GM20431 (cell line): ENCODE measurements around the gene GABARAPL2.

Source experiments
- in situ Hi-C: fragments of 300-500 bp; cut with MseI, MboI; formaldehyde crosslinking; loops from one replicate; pipeline ENCODE4 v1.15.0; 2020; ENCODE audit warnings: low sequenced_read_pairs; ENCODE audit not compliant: unreplicated experiment

The GABARAPL2 gene

DNA sequence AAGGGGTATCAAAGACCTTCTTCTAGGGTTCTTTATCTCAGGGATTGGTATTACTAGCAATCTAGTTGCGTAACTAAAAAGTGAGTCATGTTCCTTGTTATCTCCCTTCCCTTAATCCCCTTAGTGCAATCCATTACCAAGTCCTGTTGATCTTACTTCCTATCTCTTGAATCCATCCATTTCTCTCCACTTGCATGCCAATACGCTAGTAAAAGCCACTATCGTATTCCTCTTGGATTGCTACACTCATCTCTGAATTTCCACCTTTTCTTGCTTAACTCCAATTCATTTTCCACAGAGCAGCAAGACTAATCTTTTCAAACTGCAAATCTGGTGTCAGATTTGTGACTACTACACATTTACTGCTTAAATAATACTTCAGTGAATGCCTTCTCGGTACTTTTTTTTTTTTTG, 58.7 kb downstream of the GABARAPL2 start:
- in situ Hi-C loops, result no loop called here

DNA sequence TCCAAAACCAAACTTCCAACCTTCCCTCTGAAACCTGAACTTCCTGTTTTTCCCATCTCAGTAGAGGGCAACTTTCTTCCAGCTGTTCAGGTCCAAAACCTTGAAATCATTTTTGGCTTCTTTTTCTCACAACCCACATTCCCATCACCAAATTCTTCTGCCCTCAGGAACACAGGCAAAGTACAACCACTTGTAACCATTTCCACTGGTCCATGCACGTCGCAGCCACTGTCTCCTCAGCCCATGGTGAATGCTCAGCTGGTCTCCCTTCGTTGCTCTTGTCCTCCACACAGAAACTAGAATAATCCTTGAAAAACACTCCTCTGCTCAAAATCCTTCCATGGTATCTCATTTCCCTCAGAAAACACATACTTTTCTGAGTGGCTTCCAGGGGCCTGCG, 60.6 kb downstream of the GABARAPL2 start:
- in situ Hi-C loops, result no loop called here
